ENCODE measurements around the gene MAFG.

- TF ChIP-seq CTCF (IDR thresholded peaks at IDR 0.05 in 2 of 3, conservative IDR thresholded peaks at IDR 0.05 in 1 of 3; ENCODE audit: insufficient read depth in 2 of 3, low read depth in 1 of 3, low read length in 3 of 3) (no peak), TGIF2 (CRISPR knock-in tag; IDR thresholded peaks at IDR 0.05) (no peak), SP1 (CRISPR knock-in tag; IDR thresholded peaks at IDR 0.05) (no peak), TSHZ1 (CRISPR knock-in tag; IDR thresholded peaks at IDR 0.05) (no peak), BCL6 (CRISPR knock-in tag; IDR thresholded peaks at IDR 0.05) (no peak), POLR2A (conservative IDR thresholded peaks at IDR 0.05) (no peak)
These were observed 25.3 kb upstream of the MAFG start for GRCh38 chr17:81952792-81953228.
